ENCODE measurements around the gene MANBA. TPM values are rescaled to one million over a fixed set of nuclear protein-coding genes. Genes with fewer than 3 reads are reported as not detected.

The MANBA gene
- total RNA-seq, 4 donors from 2014 or later: 10.4 to 21.7 (median 15.1) TPM

DNA sequence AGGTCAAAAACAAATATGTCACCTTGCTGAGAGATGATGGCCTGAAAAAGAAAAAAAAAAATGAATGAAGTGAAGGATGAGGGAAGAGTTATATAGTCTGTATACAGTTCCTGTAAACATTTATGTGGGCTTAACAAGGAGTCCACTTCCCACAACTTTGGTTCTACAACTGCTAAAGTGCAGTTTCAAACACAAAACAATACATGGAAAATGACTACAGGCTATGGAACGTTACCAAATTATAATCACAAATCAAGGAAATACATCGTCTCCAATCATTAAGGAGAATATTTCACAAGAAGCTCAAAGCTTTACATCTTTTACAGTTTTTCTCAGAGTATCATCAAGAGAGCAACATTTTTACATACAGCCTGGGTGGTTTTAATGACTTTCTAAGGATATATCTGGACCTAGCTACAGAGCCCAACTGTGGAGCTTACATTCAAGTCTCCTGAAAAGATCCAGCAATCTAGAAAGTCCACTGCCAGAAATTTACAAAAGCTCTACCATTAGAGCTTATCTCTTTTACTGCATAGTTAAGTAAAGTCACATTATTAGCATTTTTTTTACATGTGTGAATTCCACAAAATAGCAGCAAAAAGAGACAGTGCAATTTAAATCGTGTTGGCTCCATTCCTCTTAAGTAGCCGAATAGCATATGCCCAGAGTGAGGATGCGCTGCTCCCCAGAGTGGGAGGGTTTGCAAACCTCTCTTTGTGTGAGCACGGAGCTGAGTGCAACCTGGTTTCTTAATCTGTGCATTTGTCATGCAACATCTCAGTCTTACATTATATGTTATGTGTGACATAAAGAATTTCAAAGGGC lies 128.3 kb downstream of the MANBA start:
- DNase-seq: no peak
- intact Hi-C loops (cut with DNase I): no loop called here
- no peak overlapping the region for H3K4me3 ChIP-seq
- H3K4me1 ChIP-seq: peaks cover 0 to 8% (median 0%) of the 10 kb centered on the region in 3 donors
- peaks cover 0 to 26% (median 6%) of the 10 kb centered on the region in 3 donors for H3K36me3 ChIP-seq
- H3K27me3 ChIP-seq: no peaks in the 10 kb centered on the region
- H3K27ac ChIP-seq: no peak overlapping the region
- WGBS, 2 donors: 53 to 78% methylated on average over 6 of the region's 6 CpGs
- H3K9me3 ChIP-seq: no peaks in the 10 kb centered on the region
- TF ChIP-seq, protein P1, sequence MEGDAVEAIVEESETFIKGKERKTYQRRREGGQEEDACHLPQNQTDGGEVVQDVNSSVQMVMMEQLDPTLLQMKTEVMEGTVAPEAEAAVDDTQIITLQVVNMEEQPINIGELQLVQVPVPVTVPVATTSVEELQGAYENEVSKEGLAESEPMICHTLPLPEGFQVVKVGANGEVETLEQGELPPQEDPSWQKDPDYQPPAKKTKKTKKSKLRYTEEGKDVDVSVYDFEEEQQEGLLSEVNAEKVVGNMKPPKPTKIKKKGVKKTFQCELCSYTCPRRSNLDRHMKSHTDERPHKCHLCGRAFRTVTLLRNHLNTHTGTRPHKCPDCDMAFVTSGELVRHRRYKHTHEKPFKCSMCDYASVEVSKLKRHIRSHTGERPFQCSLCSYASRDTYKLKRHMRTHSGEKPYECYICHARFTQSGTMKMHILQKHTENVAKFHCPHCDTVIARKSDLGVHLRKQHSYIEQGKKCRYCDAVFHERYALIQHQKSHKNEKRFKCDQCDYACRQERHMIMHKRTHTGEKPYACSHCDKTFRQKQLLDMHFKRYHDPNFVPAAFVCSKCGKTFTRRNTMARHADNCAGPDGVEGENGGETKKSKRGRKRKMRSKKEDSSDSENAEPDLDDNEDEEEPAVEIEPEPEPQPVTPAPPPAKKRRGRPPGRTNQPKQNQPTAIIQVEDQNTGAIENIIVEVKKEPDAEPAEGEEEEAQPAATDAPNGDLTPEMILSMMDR (IDR thresholded peaks at IDR 0.05): no peak
- no peak for TF ChIP-seq POLR2A (IDR thresholded peaks at IDR 0.05)

DNA sequence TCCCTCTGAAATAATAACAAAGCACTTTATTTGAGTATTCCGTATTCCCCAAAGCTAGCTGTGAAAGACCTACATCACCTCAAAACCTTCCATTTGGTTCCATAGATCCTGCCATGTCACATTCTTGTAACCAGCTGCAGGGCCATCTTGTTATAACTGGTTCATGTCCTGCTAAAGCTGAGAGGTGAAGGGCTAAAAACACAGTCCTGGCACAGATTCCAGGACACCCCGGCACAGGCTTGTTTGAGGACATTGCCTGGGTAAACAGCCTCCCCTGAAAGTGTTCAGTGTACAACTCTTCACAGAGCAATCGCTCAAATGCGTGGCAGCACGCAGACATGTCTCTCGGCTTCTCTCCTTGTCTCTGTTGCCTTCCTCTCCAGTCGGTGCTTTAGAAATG lies 129.2 kb downstream of the MANBA start:
- no peak for TF ChIP-seq POLR2A (IDR thresholded peaks at IDR 0.05)
- TF ChIP-seq, protein P1 (IDR thresholded peaks at IDR 0.05): no peak
- H3K27me3 ChIP-seq: no peaks in the 10 kb centered on the region
- no peak overlapping the region for H3K4me3 ChIP-seq
- intact Hi-C loops (cut with DNase I): no loop called here
- peaks cover 0 to 20% (median 6%) of the 10 kb centered on the region in 3 donors for H3K36me3 ChIP-seq
- no peaks in the 10 kb centered on the region for H3K9me3 ChIP-seq
- WGBS, 2 donors: 71 to 95% methylated on average over 7 of the region's 7 CpGs
- H3K4me1 ChIP-seq: peaks cover 0 to 10% (median 0%) of the 10 kb centered on the region in 3 donors
- H3K27ac ChIP-seq: no peak overlapping the region
- no peak for DNase-seq

DNA sequence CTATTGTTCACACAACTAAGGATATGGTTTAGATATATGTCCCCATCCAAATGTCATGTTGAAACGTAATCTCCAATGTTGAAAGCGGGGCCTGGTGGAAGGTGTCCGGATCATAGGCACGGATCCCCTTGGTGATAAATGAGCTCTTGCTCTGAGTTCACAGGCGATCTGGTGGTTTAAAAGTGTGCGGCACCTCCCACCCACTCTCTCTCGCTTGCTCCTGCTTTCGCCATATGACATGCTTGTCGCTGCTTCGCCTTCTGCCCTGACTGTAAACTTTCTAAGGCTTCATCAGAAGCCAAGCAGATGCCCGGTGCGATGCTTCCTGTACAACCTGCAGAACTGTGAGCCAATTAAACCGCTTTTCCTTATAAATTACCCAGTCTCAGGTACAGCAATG lies 131.1 kb downstream of the MANBA start:
- no peak overlapping the region for H3K4me3 ChIP-seq
- H3K4me1 ChIP-seq: peaks cover 0 to 10% (median 0%) of the 10 kb centered on the region in 3 donors
- H3K27me3 ChIP-seq: no peaks in the 10 kb centered on the region
- intact Hi-C loops (cut with DNase I): loop anchor here (10.0 kb wide), 1 partner anchor 185 kb away; no protein-coding TSS in a partner anchor
- TF ChIP-seq POLR2A (IDR thresholded peaks at IDR 0.05): no peak
- TF ChIP-seq, protein P1 (IDR thresholded peaks at IDR 0.05): no peak
- H3K9me3 ChIP-seq: no peaks in the 10 kb centered on the region
- H3K27ac ChIP-seq: no peak overlapping the region
- peaks cover 0 to 15% (median 5%) of the 10 kb centered on the region in 3 donors for H3K36me3 ChIP-seq
- 87% methylated on average over 13 of the region's 13 CpGs for WGBS, 2 donors
- no peak for DNase-seq

DNA sequence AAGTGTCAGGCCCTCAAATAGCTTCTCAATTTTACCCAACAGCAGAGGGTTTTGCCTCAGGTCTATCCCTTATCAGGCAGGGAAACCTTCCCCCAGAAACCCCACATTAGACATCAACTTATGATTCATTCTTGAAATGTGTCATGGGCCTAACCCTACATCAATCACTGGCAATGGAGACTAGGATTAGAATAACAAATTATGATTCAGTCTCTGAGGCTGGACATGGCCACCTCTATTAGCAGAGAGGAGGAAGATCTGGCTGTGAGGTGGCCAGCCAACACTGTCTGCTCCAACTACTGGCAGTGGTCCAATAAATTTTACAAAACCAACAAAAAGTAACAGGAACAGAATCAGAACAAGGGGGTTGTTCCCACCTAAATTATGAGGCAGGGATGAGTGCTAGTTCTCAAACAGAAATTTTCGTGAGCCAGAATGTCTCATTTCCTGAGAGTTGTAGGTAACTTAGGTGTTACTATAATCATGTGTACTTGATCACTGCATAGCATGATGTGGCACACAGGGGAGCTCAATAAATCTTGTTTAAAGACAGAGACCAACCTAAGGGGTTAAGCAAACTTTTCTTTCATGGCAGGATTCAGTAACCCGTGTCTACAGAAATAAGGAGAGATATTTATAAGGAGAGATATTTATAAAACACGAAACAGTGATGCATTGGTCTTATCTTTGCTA lies 132.8 kb downstream of the MANBA start:
- Histone ChIP-seq H3K4me3 (no peak overlapping the region), H3K4me1 (peaks cover 0 to 10% (median 0%) of the 10 kb centered on the region in 3 donors), H3K27ac (no peak overlapping the region), H3K36me3 (peaks cover 0 to 7% (median 0%) of the 10 kb centered on the region in 3 donors), H3K27me3 (no peaks in the 10 kb centered on the region), H3K9me3 (no peaks in the 10 kb centered on the region)
- DNase-seq: no peak
- WGBS, 2 donors: 46 to 58% methylated on average over 3 of the region's 3 CpGs
- intact Hi-C loops (cut with DNase I): loop anchor here (10.0 kb wide), 1 partner anchor 183 kb away; no protein-coding TSS in a partner anchor
- TF ChIP-seq, protein P1 (IDR thresholded peaks at IDR 0.05): no peak
- no peak for TF ChIP-seq POLR2A (IDR thresholded peaks at IDR 0.05)

All from esophagus squamous epithelium (tissue), 5 donors.